Sciatic nerve (tissue), 2 donors: Measurements from ENCODE around the gene CD276. TPM values are rescaled to one million over a fixed set of nuclear protein-coding genes. Genes with fewer than 3 reads are reported as not detected.
A peak's percentile ranks its signal among the peaks of the same experiment; 100 is the strongest.
"Not testable (repeated sequence)": the region's sequence is repeated elsewhere in the genome, so short reads cannot be mapped to it uniquely, and the experiment has no call there.

Source experiments
- ATAC-seq: fragments of 200-7000 bp; cut with Tn5 transposase; one replicate; pipeline ENCODE4 v1.9.1; 2020; ENCODE audit warnings: mild to moderate bottlenecking, moderate library complexity
- DNase-seq: peaks from one replicate; pipeline ENCODE4 v3.0.0-alpha.2; 2020; ENCODE audit warnings: low spot score
- intact Hi-C: fragments of 100-400 bp; cut with DNase I; formaldehyde crosslinking; loops from one replicate; pipeline ENCODE4 v1.14.2; 2022
- total RNA-seq: library from RNA; stranded (reverse); fragmentation: NEBNext Ultra II Directional; extraction: Animal tissue kit (Norgen Biotek cat#: 25700); gene quantifications from one replicate; pipeline ENCODE4 v1.2.1, GENCODE V29; 2021
- donor health status: DM: no; HTN: no; CAD: no.
- donor health status: DM: no; HTN: no; CAD: no.

CD276 gene
- total RNA-seq, 1 donor from 2014 or later = 47.0 TPM

GRCh38 chr15:73704142-73704868 is 20.1 kb downstream of the CD276 start:
- DNase-seq, ATAC-seq: not testable (repeated sequence)

GRCh38 chr15:73704869-73705645 is 20.9 kb downstream of the CD276 start:
- DNase-seq (peak; percentile 79), ATAC-seq (peak; percentile 71)
- intact Hi-C loops = no loop called here

More at GRCh38 chr15:73704142-73704868, 20.1 kb downstream of the CD276 start:
- intact Hi-C loops = not testable (repeated sequence)

GRCh38 chr15:73708691-73709090 is 24.5 kb downstream of the CD276 start:
- intact Hi-C loops = no loop called here
- DNase-seq = no peak
- no peak for ATAC-seq

- ATAC-seq (no peak), DNase-seq (no peak)
- intact Hi-C loops = no loop called here
Observed at GRCh38 chr15:73709241-73709640, 25.1 kb downstream of the CD276 start.

- ATAC-seq = no peak
- intact Hi-C loops = no loop called here
Observed at GRCh38 chr15:73709686-73710085, 25.5 kb downstream of the CD276 start.

GRCh38 chr15:73710321-73710720 is 26.1 kb downstream of the CD276 start:
- ATAC-seq = no peak
- DNase-seq = no peak
- intact Hi-C loops = no loop called here

More at GRCh38 chr15:73709686-73710085, 25.5 kb downstream of the CD276 start:
- DNase-seq = no peak

- ATAC-seq = no peak
- no peak for DNase-seq
- intact Hi-C loops = no loop called here
Observed at GRCh38 chr15:73711526-73711925, 27.3 kb downstream of the CD276 start.

GRCh38 chr15:73712107-73712506 is 27.9 kb downstream of the CD276 start:
- no peak for DNase-seq
- no peak for ATAC-seq
- intact Hi-C loops = no loop called here

GRCh38 chr15:73714695-73715301 is 30.6 kb downstream of the CD276 start:
- intact Hi-C loops = no loop called here
- no peak for ATAC-seq
- no peak for DNase-seq

GRCh38 chr15:73715417-73715816 is 31.2 kb downstream of the CD276 start:
- DNase-seq (no peak), ATAC-seq (no peak)
- intact Hi-C loops = no loop called here

- intact Hi-C loops = no loop called here
- no peak for ATAC-seq
- no peak for DNase-seq
Observed at GRCh38 chr15:73716417-73716816, 32.2 kb downstream of the CD276 start.

GRCh38 chr15:73717206-73717605 is 33.0 kb downstream of the CD276 start:
- intact Hi-C loops = no loop called here
- DNase-seq (no peak), ATAC-seq (no peak)

GRCh38 chr15:73717802-73718201 is 33.6 kb downstream of the CD276 start:
- no peak for DNase-seq
- intact Hi-C loops = no loop called here
- ATAC-seq = no peak

- DNase-seq = no peak
- ATAC-seq = no peak
- intact Hi-C loops = no loop called here
Observed at GRCh38 chr15:73718694-73719093, 34.5 kb downstream of the CD276 start.

GRCh38 chr15:73722425-73722824 is 38.2 kb downstream of the CD276 start:
- intact Hi-C loops = no loop called here
- ATAC-seq (no peak), DNase-seq (no peak)

GRCh38 chr15:73723191-73723590 is 39.0 kb downstream of the CD276 start:
- peak; percentile 49 for ATAC-seq
- intact Hi-C loops = no loop called here

GRCh38 chr15:73724212-73724611 is 40.0 kb downstream of the CD276 start:
- intact Hi-C loops = no loop called here
- no peak for DNase-seq
- ATAC-seq = no peak

More at GRCh38 chr15:73723191-73723590, 39.0 kb downstream of the CD276 start:
- no peak for DNase-seq

GRCh38 chr15:73727330-73727976 is 43.3 kb downstream of the CD276 start:
- intact Hi-C loops = no loop called here
- no peak for ATAC-seq

GRCh38 chr15:73732051-73732450 is 47.9 kb downstream of the CD276 start:
- intact Hi-C loops = loop anchor here (10.0 kb wide), 1 partner anchor 123 kb away; no protein-coding TSS in a partner anchor
- DNase-seq, ATAC-seq: not testable (repeated sequence)

More at GRCh38 chr15:73727330-73727976, 43.3 kb downstream of the CD276 start:
- DNase-seq = no peak
